ENCODE measurements around the gene CFAP100. TPM values are rescaled to one million over a fixed set of nuclear protein-coding genes. Genes with fewer than 3 reads are reported as not detected.

CFAP100 gene
- total RNA-seq, 1 donor from 2014 or later = not detected

DNA sequence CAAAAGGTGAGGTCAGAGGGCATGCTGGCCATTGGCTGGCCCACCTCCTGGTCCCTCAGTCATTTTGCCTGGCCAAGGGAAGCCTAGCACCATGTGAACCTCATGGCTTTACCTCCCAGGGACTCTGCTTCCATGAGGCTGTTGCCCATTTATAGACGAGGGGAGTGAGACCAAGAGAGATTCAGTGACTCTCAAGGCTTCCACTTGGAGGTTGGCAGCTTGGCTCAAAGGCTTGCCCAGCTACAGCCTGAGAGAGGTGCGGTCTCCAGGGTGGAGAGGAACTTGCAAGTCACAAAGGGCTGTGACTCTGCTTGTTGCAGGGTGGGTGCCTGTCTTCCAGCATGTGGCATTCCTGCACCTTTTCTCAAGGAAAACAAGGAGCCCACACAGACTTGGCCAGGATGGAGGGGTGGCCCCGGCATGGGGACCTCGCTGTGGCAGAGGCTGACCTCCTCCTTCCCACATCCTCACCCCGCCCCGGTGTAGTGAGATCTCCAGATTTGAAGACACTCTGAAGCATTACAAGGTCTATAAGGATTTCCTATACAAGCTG is 24.5 kb downstream of the CFAP100 start:
- no peak overlapping the region for H3K4me3 ChIP-seq
- DNase-seq = no peak
- H3K27me3 ChIP-seq (ENCODE audit: low read depth) = peaks cover 47% of the 10 kb centered on the region
- H3K27ac ChIP-seq (replicated peaks) = no peak overlapping the region
- intact Hi-C loops (cut with micrococcal nuclease) = no loop called here
- H3K4me1 ChIP-seq = peaks cover 5% of the 10 kb centered on the region
- no peaks in the 10 kb centered on the region for H3K36me3 ChIP-seq
- H3K9me3 ChIP-seq (replicated peaks) = no peaks in the 10 kb centered on the region
- TF ChIP-seq CTCF (IDR thresholded peaks at IDR 0.05; ENCODE audit: borderline replicate concordance) = no peak

GRCh38 chr3:126419886-126420786 is 25.4 kb downstream of the CFAP100 start:
- Histone ChIP-seq H3K36me3 (no peaks in the 10 kb centered on the region), H3K4me3 (no peak overlapping the region), H3K4me1 (peaks cover 5% of the 10 kb centered on the region), H3K27ac (replicated peaks) (no peak overlapping the region), H3K9me3 (replicated peaks) (no peaks in the 10 kb centered on the region), H3K27me3 (ENCODE audit: low read depth) (peaks cover 38% of the 10 kb centered on the region)
- TF ChIP-seq CTCF (IDR thresholded peaks at IDR 0.05; ENCODE audit: borderline replicate concordance) = no peak
- intact Hi-C loops (cut with micrococcal nuclease) = no loop called here
- no peak for DNase-seq

- DNase-seq = no peak
- no peak for TF ChIP-seq CTCF (IDR thresholded peaks at IDR 0.05; ENCODE audit: borderline replicate concordance)
Measured at GRCh38 chr3:126421573-126422119, 26.9 kb downstream of the CFAP100 start.

GRCh38 chr3:126422121-126422520 is 27.4 kb downstream of the CFAP100 start:
- Histone ChIP-seq H3K36me3 (no peaks in the 10 kb centered on the region), H3K27me3 (ENCODE audit: low read depth) (peaks cover 18% of the 10 kb centered on the region), H3K4me3 (no peak overlapping the region), H3K9me3 (replicated peaks) (peaks cover 20% of the 10 kb centered on the region), H3K27ac (replicated peaks) (no peak overlapping the region), H3K4me1 (no peaks in the 10 kb centered on the region)
- DNase-seq = no peak
- intact Hi-C loops (cut with micrococcal nuclease) = no loop called here
- no peak for TF ChIP-seq CTCF (IDR thresholded peaks at IDR 0.05; ENCODE audit: borderline replicate concordance)

More at GRCh38 chr3:126421573-126422119, 26.9 kb downstream of the CFAP100 start:
- Histone ChIP-seq H3K27me3 (ENCODE audit: low read depth) (peaks cover 23% of the 10 kb centered on the region), H3K9me3 (replicated peaks) (peaks cover 15% of the 10 kb centered on the region), H3K27ac (replicated peaks) (no peak overlapping the region), H3K4me3 (no peak overlapping the region), H3K4me1 (no peaks in the 10 kb centered on the region), H3K36me3 (no peaks in the 10 kb centered on the region)
- intact Hi-C loops (cut with micrococcal nuclease) = no loop called here

DNA sequence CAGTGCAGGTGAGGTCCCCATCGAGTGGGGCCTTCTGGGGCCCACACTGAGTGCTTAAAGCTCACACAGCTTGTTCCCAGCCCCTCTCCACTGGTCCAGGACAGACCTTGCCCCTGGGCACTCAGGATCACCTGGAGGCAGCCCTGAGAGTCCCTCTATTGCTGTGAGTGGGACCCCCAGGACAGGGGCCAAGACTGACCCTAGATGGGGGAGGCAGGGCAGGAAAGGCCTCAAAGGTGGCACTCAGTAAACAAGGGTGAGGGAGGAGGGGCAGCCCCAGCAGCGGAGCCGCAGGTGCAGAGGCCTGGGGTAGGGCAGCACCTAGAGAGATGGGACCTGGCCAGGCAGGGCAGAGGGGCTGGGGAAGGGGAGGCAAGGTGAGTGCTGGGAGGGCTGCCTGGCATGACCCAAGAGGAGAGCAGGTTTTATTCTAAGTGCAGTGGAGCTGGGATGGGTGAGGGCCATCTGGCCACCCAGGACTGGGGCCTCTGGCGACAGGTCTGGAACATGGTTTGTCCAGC is 27.9 kb downstream of the CFAP100 start:
- Histone ChIP-seq H3K27ac (replicated peaks) (no peak overlapping the region), H3K9me3 (replicated peaks) (peaks cover 25% of the 10 kb centered on the region), H3K27me3 (ENCODE audit: low read depth) (peaks cover 13% of the 10 kb centered on the region), H3K36me3 (no peaks in the 10 kb centered on the region), H3K4me1 (no peaks in the 10 kb centered on the region), H3K4me3 (no peak overlapping the region)
- DNase-seq = no peak
- no peak for TF ChIP-seq CTCF (IDR thresholded peaks at IDR 0.05; ENCODE audit: borderline replicate concordance)
- intact Hi-C loops (cut with micrococcal nuclease) = no loop called here

Data from left ventricle myocardium inferior (tissue), 1 donor.